ACC112 (cell line): ENCODE measurements around the gene LMTK2.

Experiments
- H2AFZ ChIP-seq: fragments of 200-600 bp; sonication (generic); one replicate; pipeline ENCODE4 v1.6.0; 2017; ENCODE audit warnings: antibody characterized with exemption, low read length; ENCODE audit not compliant: unreplicated experiment
- H3K27ac ChIP-seq: fragments of 200-600 bp; sonication (generic); 2 replicates; pipeline ENCODE4 v1.5.1; 2014; ENCODE audit warnings: low read depth, mild to moderate bottlenecking, antibody characterized with exemption, low read length, moderate library complexity
- H3K27me3 ChIP-seq: fragments of 200-600 bp; sonication (generic); 2 replicates; pipeline ENCODE4 v1.6.1; 2014; ENCODE audit warnings: mild to moderate bottlenecking, antibody characterized with exemption, low read length, moderate library complexity, mixed read lengths; ENCODE audit not compliant: insufficient read depth
- H3K36me3 ChIP-seq: fragments of 200-600 bp; sonication (generic); 2 replicates; pipeline ENCODE4 v1.6.1; 2016; ENCODE audit warnings: mild to moderate bottlenecking, antibody characterized with exemption, low read length, moderate library complexity, mixed read lengths; ENCODE audit not compliant: insufficient read depth
- H3K4me1 ChIP-seq: fragments of 200-600 bp; sonication (generic); one replicate; pipeline ENCODE4 v1.6.1; 2016; ENCODE audit warnings: low read length, mixed read lengths; ENCODE audit not compliant: insufficient read depth, unreplicated experiment, control insufficient read depth
- H3K4me3 ChIP-seq: fragments of 200-600 bp; sonication (generic); 2 replicates; pipeline ENCODE4 v1.5.1; 2014; ENCODE audit warnings: mild to moderate bottlenecking, low read depth, low read length
- H3K79me2 ChIP-seq: fragments of 200-600 bp; sonication (generic); one replicate; pipeline ENCODE4 v1.6.0; 2016; ENCODE audit warnings: low read length; ENCODE audit not compliant: control insufficient read depth, unreplicated experiment, insufficient read depth

LMTK2 gene

DNA sequence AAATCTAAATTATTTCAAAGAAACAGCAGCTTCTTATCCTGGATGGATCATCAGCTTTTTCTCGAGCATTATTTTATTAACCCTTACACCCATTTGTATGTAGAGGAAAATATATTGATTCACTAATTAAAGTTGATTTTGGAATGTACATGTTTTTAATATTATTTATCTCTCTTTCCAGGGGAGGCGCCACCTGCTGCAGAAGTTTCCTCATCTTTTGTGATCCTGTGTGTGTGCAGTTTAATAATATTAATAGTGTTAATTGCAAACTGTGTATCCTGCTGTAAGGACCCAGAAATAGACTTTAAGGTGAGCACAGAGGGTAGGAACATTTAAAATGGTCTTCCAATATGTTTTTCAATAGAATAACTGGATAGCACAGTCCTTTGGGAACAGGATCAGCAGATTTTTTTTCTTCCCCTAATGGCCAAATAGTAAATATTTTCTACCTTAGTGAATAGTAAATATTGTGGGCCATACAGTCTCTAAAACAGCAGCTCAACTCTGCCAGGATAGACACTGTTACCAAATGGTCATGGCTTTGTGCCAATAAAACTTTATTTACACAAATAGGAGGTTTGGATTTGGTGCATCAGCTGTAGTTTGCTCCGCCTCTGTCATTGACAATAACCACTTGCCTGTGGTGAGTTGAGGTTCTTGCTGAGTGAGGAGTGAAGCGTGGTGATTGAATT is 30.6 kb downstream of the LMTK2 start:
- peaks cover 20% of the 10 kb centered on the region for H3K4me1 ChIP-seq
- no peaks in the 10 kb centered on the region for H3K27me3 ChIP-seq
- no peak overlapping the region for H3K4me3 ChIP-seq
- peaks cover 23% of the 10 kb centered on the region for H3K79me2 ChIP-seq
- H2AFZ ChIP-seq: no peak overlapping the region
- 0 out of 2 replicates have a peak, but pooled peaks cover 4% of the 10 kb centered on the region for H3K36me3 ChIP-seq
- H3K27ac ChIP-seq: no peak overlapping the region

DNA sequence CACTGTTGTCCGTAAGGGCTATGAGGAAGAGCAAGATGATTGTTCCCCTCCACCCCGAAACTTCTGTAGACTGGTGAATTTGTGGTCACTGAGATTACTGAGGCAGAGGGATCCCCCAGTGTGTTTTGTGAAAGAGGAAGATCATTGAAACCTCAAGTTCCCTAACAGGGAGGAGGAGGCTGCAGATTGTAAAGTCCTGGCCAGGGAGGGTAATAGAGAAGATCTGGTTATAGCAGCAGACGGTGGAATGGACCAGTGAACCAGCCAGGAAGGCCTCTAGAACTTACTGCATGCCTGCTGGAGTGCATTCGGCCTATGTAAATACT is 31.1 kb downstream of the LMTK2 start:
- H3K4me3 ChIP-seq: no peak overlapping the region
- H3K4me1 ChIP-seq: peaks cover 15% of the 10 kb centered on the region
- H2AFZ ChIP-seq: no peak overlapping the region
- H3K27me3 ChIP-seq: no peaks in the 10 kb centered on the region
- H3K36me3 ChIP-seq: 0 out of 2 replicates have a peak, but pooled peaks cover 6% of the 10 kb centered on the region
- no peak overlapping the region for H3K27ac ChIP-seq
- peaks cover 22% of the 10 kb centered on the region for H3K79me2 ChIP-seq

DNA sequence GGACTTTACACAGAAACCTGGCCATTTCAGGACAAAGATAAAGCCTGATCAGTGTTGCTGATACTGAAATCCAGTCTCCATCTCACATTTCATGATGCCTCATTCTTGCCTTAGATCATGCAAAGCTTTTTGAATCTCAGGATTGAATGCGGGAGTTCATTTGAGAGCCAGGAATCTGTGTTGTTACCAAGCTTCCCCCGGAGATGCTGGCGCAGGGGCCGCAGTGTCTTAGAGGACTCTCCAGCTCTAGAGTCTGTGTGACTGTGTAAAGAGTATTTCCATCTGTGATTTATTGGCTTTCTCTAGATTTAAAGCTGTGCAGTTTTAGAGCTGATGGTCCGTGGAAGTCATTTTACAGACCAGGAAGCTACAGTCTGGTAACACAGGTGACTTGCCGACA is 32.0 kb downstream of the LMTK2 start:
- no peaks in the 10 kb centered on the region for H3K27me3 ChIP-seq
- H3K36me3 ChIP-seq: 0 out of 2 replicates have a peak, but pooled peaks cover 8% of the 10 kb centered on the region
- H3K4me1 ChIP-seq: peaks cover 6% of the 10 kb centered on the region
- no peak overlapping the region for H3K27ac ChIP-seq
- H3K79me2 ChIP-seq: peaks cover 17% of the 10 kb centered on the region
- no peak overlapping the region for H2AFZ ChIP-seq
- H3K4me3 ChIP-seq: no peak overlapping the region

DNA sequence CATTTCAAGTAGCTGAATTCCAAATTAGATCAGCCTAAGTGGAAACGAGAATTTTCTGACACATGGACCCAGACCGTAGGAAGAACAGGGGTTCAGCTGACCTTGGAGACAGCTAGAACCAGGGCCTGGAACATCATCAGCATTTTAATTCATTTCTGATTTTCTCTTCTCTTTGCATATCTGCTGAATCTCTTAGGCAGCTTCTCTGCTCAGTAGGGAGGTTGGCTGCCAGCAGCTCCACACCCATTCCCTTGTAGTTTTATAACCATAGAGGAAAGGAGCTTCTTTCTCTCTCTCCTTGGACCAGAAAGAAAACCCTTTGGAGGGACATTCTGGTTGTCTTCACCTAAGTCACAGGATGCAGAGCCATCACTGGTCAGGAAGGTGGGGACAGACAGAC is 36.0 kb downstream of the LMTK2 start:
- no peak overlapping the region for H3K27ac ChIP-seq
- H3K36me3 ChIP-seq: peaks cover 18% of the 10 kb centered on the region
- no peak overlapping the region for H2AFZ ChIP-seq
- no peaks in the 10 kb centered on the region for H3K27me3 ChIP-seq
- H3K4me3 ChIP-seq: no peak overlapping the region
- no peaks in the 10 kb centered on the region for H3K4me1 ChIP-seq
- H3K79me2 ChIP-seq: no peaks in the 10 kb centered on the region

DNA sequence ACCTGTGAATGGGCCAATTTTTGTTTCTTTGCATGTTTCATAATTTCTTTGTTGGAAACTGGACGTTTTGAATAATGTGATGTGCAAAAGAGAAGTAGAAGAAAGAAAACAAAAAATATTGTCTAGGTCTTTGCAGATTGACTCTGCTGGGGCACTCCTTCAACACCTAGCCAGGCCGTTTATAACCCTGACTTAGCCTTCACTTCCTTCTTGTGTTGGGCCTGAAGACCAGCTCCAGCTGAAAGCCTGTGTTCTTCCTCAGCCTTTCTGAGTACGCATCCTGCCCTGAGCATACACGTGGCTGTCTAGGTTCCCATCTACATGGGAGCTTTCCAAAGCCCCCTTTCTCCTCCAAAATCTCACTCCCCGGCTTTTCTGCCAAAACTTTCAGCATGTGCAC is 41.9 kb downstream of the LMTK2 start:
- no peak overlapping the region for H3K27ac ChIP-seq
- no peaks in the 10 kb centered on the region for H3K27me3 ChIP-seq
- no peaks in the 10 kb centered on the region for H3K4me1 ChIP-seq
- H3K36me3 ChIP-seq: peaks cover 19% of the 10 kb centered on the region
- no peak overlapping the region for H3K4me3 ChIP-seq
- no peak overlapping the region for H2AFZ ChIP-seq
- H3K79me2 ChIP-seq: no peaks in the 10 kb centered on the region

DNA sequence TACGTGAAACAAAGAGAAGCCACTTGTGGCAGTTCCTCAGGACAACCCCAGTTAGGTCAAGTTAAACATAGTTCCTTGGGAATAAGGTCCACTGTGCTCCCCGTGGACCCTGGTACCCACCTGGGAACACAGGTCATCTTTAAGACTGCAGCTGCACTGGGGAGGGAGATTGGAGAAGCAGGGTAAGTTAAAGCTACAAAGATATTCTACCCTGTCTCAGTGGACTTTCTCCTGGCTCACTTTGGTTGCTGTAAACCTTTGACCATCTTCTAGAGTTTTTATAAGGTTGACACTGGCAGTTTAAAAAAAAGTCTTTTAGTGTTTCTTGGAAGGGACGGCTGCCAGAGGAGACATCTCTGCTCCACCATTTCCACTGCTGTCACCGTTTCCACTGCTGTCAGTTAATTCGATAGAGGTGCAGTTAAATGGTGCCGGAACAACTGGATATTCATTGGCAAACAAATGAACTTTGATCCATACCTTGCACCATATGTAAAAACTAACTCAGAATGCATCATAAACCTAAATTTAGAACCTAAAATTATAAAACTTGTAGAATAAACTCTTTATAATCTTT is 42.5 kb downstream of the LMTK2 start:
- H3K4me3 ChIP-seq: no peak overlapping the region
- no peaks in the 10 kb centered on the region for H3K27me3 ChIP-seq
- peaks cover 19% of the 10 kb centered on the region for H3K36me3 ChIP-seq
- H3K4me1 ChIP-seq: no peaks in the 10 kb centered on the region
- H2AFZ ChIP-seq: no peak overlapping the region
- no peaks in the 10 kb centered on the region for H3K79me2 ChIP-seq
- H3K27ac ChIP-seq: no peak overlapping the region

DNA sequence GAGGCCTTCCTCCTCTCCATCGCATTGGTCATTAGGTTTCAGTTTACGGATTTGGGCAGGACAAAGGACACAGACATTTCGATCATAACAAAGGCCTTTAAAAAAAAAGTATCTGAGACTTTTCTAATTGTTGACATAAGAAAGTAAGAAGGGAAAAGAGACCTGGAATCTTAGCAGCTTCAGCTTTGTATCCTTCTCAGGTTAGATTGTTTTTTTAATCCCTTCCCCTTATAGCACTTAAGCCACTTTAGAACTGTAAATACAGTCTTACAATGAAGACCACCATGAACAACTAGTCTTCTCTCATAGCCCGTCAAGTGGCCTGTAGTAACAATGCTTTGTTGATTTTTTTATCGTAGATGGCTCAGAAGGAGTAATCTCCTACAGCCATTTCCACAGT is 45.2 kb downstream of the LMTK2 start:
- no peak overlapping the region for H3K27ac ChIP-seq
- no peak overlapping the region for H3K4me3 ChIP-seq
- no peaks in the 10 kb centered on the region for H3K79me2 ChIP-seq
- H3K36me3 ChIP-seq: peaks cover 19% of the 10 kb centered on the region; the same call in 1 of the 2 replicates
- no peaks in the 10 kb centered on the region for H3K4me1 ChIP-seq
- H3K27me3 ChIP-seq: no peaks in the 10 kb centered on the region
- no peak overlapping the region for H2AFZ ChIP-seq

DNA sequence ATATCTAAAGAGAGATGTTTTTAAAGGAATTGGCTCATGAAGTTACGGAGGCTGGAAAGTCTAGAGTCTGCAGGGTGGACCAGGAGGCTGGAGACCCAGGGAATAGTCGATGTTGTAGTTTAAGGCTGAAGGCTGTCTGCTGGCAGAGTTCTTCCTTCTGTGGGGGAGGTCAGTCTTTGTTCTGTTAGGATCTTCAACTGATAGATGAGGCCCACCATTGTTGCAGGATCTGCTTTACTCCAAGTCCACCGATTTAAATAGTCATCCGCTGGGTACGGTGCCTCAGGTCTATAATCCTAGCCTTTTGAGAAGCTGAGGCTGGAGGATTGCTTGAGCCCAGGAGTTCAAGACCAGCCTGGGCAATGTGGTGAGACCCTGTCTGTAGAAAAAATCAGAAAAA is 50.0 kb downstream of the LMTK2 start:
- Histone ChIP-seq H2AFZ (no peak overlapping the region), H3K79me2 (no peaks in the 10 kb centered on the region), H3K27ac (no peak overlapping the region), H3K4me3 (no peak overlapping the region), H3K36me3 (peaks cover 17% of the 10 kb centered on the region; the same call in 1 of the 2 replicates), H3K27me3 (no peaks in the 10 kb centered on the region), H3K4me1 (no peaks in the 10 kb centered on the region)

DNA sequence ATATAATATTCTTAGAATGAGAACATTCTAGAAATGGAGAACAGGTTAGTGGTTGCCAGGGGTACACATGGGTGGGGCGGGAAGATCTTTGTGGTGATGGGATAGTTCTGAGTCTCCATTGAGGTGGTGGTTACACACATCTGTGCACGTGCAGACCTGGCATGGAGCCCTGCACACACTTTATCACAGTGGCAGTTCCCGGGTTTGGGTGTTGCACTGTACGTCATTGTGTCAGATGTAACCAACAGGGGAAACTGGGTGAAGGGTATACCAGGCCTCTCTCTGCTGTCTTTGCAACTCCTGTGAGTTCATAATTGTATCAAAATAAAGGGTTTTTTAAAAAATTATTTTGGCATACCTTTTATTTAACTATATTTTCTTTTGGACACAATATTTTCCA is 51.1 kb downstream of the LMTK2 start:
- Histone ChIP-seq H2AFZ (no peak overlapping the region), H3K27me3 (no peaks in the 10 kb centered on the region), H3K4me3 (no peak overlapping the region)

DNA sequence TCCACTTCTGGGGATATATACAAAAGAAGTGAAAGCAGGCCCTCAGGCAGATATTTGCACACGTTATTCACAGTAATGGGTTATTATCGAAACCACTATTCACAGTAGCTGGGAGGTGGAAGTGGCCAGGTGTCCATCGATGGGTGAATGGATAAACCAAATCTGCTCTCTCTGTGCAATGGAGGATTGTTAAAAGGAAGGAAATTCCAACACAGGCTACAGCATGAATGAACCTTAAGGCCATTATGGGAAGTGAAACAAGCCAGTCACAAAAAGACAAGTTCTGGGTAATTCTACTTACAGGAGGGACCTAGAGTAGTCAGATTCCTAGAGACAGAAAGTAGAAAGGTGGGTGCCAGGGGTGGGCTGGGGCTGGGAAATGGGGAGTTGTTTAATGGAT is 56.1 kb downstream of the LMTK2 start:
- Histone ChIP-seq H2AFZ (no peak overlapping the region), H3K36me3 (no peaks in the 10 kb centered on the region), H3K79me2 (no peaks in the 10 kb centered on the region), H3K4me3 (no peak overlapping the region), H3K4me1 (no peaks in the 10 kb centered on the region), H3K27ac (no peak overlapping the region), H3K27me3 (no peaks in the 10 kb centered on the region)

More for the DNA sequence above, 51.1 kb downstream of the LMTK2 start:
- H3K27ac ChIP-seq: no peak overlapping the region
- H3K36me3 ChIP-seq: peaks cover 13% of the 10 kb centered on the region; the same call in 1 of the 2 replicates
- H3K4me1 ChIP-seq: no peaks in the 10 kb centered on the region
- H3K79me2 ChIP-seq: no peaks in the 10 kb centered on the region

DNA sequence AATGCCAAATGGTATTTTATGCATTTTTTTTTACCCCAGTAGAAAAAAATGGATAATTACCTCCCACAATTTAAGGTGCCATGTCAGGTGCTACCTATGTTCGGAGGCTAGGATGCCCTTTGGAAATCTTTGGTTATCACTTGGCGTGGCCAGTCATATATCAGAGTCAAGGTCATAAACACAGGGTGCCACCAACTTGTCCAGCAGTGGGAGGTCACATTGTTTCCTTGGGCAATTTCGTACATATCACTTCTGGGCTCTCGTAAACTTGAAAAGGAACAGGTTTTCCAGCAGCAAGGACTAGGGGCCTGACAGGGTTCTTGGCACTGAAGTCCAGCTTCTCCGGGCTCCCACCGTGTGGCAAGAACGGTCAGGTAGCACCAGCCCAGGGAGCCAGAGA is 56.6 kb downstream of the LMTK2 start:
- no peak overlapping the region for H3K27ac ChIP-seq
- H3K79me2 ChIP-seq: no peaks in the 10 kb centered on the region
- H3K4me3 ChIP-seq: no peak overlapping the region
- H3K27me3 ChIP-seq: no peaks in the 10 kb centered on the region
- no peak overlapping the region for H2AFZ ChIP-seq
- no peaks in the 10 kb centered on the region for H3K36me3 ChIP-seq
- H3K4me1 ChIP-seq: no peaks in the 10 kb centered on the region
